Stimulated activated CD8-positive, alpha-beta memory T cell treated with anti-CD3 and anti-CD28 coated beads, Interleukin-4, amount 100 ng/mL, for 24 hours (primary cell): Measurements from ENCODE around the gene PRSS2.

Experiments
- DNase-seq: peaks from one replicate; pipeline ENCODE4 v3.0.0-alpha.2; 2020; ENCODE audit warnings: low read depth

PRSS2 gene

DNA sequence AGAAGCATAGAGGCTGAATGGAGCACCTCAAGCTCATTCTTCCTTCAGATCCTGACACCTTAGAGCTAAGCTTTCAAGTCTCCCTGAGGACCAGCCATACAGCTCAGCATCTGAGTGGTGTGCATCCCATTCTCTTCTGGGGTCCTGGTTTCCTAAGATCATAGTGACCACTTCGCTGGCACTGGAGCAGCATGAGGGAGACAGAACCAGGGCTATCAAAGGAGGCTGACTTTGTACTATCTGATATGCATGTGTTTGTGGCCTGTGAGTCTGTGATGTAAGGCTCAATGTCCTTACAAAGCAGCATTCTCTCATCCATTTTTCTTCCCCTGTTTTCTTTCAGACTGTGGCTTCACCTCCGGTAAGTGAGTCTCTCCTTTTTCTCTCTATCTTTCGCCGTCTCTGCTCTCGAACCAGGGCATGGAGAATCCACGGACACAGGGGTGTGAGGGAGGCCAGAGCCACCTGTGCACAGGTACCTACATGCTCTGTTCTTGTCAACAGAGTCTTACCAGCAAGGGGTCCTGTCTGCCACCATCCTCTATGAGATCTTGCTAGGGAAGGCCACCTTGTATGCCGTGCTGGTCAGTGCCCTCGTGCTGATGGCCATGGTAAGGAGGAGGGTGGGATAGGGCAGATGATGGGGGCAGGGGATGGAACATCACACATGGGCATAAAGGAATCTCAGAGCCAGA, 31.0 kb downstream of the PRSS2 start:
- DNase-seq = no peak

DNA sequence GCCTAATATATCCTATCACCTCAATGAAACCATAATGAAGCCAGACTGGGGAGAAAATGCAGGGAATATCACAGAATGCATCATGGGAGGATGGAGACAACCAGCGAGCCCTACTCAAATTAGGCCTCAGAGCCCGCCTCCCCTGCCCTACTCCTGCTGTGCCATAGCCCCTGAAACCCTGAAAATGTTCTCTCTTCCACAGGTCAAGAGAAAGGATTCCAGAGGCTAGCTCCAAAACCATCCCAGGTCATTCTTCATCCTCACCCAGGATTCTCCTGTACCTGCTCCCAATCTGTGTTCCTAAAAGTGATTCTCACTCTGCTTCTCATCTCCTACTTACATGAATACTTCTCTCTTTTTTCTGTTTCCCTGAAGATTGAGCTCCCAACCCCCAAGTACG, 31.5 kb downstream of the PRSS2 start:
- no peak for DNase-seq

DNA sequence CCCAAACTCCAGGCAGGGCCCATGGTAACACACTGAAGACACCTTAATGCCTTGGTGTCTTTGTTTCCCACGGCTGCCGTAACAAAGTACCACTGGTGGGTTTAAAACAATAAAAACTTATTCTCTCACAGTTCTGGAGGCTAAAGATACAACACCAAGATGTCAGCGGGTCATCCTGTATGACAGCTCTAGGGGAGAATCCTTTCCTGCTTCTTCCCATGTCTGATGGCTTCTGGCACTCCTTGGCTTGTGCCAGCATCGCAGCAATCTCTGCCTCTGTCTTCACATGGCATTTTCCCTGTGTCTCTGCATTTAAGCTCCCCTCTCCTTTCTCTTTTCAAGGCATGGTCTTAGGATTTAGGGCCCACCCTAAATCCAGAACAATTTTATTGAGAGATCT, 33.1 kb downstream of the PRSS2 start:
- no peak for DNase-seq

DNA sequence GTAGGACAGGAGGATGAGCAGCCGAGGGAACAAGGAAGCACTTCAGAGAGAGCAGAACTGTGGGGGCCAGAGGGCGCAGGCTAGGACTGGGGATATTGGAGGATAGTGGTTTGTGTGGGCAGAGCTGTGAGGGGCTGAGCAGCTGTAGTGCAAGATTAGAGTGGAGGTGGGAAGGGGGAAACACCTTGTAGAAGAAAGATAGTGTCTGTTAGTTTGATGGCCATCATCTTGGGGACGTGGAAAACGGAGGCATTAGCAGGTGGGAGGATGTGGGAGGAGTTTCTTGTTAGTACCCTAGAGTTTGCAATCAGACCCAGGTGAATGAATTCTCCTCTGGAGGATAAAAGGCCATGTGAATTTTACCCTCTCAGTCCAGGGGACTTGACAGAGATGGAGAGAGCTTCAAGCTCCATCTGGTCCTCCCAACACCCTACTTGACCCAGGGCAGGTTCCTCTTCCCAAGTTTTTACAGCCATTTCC, 34.0 kb downstream of the PRSS2 start:
- DNase-seq = no peak

DNA sequence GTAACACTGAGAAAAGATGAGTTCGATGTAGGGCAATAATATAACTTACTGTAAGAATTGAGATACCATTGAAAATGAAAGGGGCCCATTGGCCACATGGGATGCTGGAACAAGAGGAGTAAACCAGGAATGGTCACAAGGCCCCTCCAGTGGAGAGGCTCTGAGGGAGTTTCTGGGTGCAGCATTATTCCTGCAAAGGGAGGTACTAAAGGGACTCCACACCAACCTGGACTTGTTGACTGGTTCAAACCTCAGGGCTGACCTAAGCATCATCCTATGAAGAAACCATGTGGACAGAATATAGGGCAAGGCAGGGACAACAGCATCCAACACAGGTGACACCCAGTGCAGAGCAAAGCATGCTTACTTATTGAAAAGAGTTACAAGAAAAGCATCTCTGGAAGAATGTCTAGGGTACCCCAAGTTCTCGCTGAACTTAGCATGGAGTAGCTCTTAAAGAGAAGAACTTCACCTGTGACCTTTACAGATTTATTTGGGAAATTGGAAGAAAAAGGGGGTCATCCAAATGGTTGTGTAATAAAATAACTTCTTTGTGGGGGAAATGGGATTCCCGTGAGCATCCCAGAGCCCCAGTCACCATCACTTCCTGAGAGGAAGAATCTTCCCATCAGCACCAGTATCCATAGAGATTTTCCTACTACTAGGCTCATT, 34.7 kb downstream of the PRSS2 start:
- no peak for DNase-seq

DNA sequence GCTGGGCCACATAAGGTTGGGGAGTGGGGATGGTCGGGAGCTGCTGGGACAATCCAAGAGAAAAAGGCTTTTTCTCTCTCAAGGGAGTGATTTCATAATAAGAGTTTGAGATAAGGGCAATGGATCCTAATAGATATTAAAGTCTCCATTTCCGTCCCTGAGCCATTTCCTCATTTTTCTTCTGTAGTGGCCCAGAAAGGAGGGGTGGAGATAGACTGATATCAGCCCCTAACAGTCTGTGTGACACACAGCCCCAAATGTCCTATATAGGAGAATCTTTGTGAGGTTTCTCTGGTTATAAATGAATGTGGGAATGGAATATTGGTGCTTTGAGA, 35.2 kb downstream of the PRSS2 start:
- DNase-seq = no peak

DNA sequence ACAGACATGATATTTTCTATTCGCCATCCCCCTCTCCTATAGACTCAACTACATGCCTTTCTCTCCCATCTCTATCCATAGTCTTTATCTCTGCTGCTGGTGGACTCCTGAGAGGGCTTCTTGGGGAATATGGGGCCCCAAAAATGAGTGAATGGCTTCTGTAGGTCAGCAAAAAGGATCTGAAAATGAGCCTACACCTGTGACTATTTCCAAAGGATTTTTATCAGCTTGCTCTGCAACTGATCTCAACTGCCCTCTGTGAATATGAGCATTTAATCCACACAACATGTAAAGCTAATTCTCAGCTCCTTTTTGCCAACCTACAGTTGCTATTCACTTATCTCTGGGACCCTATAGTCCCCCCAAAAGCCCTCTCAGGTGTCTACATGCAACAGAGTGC, 36.2 kb downstream of the PRSS2 start:
- no peak for DNase-seq

DNA sequence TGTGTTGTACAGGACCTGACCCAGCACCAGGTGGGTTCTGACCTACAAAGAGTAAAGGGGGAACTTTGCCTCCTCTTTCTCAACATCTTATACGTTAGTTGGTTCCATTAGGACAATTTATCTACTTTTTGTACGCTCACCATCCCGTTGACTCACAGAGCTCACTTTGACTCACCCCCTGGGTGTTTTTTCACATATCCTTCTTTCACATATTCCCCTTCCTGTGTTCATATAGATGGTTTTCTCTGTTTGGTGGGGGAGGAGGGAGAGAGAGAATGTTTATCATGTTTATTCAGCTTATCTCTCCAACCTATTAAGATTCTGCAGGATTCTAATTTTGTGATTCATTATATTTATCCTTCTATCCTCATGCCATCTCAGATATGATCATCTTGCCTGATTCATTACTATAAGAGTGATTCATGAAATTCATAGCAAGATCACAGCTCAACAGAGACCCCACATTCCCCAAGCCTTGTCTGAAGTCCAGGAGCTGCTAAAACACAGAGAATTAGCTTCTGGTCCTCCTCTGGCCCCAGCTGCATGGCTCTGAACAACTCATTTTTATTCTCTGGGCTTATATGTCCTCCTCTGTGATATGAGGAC, 37.2 kb downstream of the PRSS2 start:
- no peak for DNase-seq

DNA sequence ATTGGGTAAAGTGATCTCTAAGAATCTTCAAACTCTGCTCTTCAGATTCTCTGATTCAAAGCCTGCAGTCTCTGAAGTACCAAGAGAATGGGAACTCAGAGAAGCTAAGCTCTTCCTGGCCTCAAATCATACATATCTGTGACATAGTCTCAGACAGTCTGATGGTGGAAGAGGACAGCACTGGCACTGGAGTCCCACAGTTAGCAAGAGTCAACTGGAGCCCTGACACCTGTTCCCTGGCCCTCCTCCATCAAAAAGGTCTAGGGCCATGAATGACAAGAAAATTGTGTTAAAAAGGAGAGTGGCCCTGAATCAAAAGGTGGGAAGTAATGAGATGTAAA, 37.7 kb downstream of the PRSS2 start:
- DNase-seq = no peak

DNA sequence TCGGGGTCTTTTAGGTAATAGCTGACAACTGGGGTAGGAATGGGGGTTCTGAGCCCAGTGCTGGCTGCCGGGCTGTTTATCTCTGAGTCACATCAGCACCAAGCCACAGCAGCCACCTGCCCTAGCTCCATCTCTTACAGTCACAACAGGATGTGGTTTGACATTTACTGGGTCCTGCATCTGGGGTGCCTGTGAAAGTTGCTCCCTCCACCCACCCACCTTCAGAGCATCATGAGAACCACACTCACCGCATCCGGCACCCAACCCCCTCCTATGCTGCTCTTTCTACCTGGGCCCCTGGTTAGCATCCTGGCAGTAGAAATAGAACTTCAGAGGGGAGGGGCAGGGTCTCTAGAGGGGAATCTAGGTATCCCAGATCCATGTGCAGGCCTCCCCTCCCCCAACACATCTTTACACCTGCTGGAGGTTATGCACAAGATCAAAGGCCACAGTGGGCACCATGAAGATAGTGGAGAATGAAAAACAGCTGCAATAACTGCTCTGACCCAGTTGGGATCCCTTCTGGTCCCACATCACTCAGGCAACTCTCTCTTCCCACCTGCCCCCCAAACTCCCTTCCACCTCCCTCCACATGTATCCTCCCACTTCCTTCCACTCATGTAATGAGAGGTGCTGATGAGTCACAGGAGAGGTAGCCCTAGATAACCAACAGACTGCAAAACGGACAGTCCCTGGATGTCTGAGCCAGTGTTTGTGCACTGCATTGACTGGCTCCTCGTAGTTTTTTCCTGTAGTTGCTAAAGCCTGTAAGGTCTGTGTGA, 38.2 kb downstream of the PRSS2 start:
- peak; percentile 87 for DNase-seq

DNA sequence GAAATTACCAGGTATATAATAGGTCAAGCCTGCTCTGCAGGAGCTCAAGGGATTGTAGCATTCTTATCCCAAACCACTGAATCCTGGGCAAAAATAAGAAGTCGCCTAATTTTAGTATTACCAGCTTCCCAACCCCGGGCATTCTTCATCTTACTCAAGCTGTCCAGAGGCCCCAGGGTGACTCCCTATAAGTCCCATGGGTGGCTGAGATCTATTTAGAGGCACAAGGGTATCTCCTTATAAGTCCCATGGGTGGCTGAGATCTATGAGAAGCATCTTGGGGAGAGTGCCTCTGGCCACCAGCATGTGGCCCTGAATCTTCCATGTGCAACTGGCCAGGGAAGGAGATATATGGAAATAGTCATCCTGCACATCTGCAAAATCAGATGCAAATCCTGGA, 38.9 kb downstream of the PRSS2 start:
- no peak for DNase-seq

DNA sequence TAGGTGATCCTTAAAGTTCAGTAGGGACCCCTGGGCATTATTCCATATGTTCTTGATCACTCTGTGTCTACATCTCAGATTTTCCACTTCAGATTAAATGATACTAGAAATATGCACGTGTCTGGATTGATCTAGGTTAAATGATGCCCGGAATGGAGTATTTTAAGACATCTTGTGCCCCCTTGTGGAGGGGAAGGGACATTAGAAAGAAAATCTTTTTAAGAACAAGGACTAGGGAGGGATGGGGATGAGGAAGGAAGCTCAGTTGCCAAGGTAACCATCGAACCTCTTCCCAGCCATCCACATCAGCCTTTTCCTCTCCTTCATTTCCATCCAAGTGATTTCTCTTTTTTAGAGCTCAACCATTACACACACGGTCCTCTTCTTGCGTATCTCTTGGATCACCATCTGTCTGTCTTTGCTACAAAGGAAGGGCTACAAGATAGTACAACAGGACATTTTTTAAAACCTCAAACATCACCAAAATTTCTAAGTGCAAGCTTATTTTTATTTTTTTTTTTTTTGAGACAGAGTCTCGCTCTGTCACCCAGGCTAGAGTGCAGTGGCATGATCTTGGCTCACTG, 40.5 kb downstream of the PRSS2 start:
- DNase-seq = no peak

DNA sequence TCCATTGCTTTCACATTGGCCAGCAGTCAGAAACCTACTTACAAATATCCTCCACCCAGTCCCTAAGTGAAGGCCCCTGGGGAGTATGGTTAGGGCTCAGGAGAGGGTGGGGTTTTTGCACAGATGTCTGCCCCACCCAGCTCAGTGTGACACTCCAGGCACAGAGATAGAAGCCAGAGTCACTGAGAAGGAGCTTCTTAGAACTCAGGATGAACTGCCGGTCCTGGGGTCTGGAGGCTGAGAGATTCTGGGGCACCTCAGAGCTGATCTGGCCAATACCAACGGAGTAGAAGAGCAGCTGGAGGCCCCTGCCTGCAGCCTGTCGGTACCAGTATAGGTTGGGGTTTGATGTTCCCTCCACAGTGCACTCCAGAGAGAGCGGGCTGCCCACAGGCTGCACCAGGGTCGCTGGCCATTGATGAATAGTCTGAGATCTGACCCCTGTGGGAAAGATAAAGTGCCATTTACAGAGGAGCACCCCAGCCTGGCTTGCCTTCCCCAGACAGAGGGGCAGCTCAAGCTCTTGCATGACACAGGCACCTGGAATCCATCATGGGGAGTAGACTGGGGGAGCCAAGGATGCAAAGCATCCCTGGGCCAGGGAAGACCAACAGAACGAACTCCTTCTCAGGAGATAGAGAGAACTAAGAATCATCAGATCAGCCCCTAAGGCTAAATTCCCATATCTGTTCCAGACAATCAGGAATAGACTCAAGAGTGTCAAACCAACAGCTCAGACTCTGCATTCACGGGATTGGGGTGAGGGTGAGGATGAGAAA, 41.9 kb downstream of the PRSS2 start:
- no peak for DNase-seq

DNA sequence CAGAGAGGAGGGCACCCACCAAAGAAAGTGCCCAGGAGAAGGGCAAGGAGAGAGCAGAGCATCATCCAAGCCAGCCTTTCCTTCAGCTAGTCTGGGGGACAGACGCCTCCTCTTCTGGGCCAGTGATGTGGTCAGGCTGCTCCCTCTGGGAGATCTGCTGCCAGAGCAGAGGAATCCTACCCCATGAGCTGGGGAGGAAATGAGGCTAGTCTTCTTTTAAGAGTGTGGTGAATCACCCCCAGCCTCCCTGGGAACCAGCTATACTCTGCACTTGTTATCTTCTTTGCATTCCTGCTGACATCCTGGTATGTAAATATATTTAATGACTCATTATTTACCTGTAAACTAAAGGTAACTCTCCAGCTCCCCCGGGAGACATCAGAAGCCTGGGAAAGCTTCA, 42.5 kb downstream of the PRSS2 start:
- DNase-seq = no peak

DNA sequence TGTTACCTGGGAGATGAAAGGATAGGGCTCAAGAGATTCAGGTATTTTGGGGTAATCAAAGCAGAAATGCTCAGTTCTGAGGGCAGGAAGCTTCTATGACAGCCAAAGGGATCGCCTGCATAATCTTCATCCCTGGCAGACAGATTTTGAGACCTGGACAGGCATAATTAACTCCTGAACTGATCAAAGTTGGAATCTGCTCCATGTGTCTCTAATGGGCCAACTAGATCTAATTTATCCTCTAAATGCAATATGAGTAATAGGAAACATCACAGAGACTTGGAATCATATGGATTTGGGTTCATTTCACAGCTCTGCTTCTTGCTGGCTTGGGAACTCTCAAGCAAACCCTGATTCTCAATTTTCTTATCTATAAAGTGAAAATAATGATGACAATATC, 42.9 kb downstream of the PRSS2 start:
- no peak for DNase-seq

DNA sequence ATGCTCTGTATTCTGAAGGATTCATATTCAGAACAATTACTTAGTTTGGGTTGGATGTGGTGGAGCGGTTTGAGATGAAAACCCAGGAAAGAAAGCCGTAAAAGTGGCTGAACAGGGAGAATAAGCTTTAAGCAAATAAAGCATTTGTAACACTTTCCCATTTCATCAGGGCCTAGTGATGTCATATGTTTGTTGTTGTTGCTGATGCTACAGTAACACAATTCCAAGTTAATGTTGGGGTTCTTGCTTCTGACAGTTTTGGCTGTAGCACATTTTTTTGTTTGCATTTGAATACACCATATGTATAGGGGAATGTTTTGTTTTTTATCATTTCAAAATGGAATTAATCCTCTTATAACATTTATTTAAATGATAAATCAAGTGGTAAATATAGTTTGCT, 43.7 kb downstream of the PRSS2 start:
- no peak for DNase-seq

DNA sequence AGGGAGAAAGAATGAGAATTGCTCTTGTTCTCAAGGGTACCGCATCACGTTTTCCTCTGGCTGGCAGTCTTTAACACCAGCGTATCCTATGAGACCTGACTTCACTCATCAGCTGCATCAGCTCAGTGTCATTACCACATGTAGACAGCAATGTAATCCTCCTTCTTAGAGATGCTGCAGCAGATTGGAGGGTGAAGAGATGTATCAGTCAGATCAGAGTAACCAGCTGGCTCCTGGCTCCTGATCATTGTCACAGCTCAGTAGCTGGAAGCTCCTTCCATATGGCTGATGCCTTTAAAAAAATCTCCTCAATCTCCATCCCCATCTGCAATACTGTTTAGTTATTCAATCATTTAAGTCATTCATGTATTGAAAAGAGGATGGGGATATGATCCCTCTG, 44.4 kb downstream of the PRSS2 start:
- DNase-seq = no peak

DNA sequence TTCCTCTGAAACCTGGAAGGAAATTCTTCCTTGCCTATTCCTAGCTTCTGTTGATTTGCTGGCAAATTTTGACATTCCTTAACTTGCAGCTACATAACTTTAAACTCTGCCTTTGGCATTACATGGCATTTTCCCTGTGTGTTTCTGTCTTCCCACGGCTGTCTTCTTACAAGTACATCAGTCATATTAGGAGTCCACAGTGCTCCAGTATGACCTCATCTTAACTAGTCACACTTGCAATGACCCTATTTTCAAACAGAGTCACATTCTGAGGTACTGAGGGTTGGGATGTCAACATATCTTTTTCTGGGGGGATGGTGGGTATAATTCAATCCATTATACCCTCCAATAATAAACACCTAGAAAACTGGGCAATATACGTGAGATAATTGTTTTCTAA, 46.7 kb downstream of the PRSS2 start:
- DNase-seq = no peak

DNA sequence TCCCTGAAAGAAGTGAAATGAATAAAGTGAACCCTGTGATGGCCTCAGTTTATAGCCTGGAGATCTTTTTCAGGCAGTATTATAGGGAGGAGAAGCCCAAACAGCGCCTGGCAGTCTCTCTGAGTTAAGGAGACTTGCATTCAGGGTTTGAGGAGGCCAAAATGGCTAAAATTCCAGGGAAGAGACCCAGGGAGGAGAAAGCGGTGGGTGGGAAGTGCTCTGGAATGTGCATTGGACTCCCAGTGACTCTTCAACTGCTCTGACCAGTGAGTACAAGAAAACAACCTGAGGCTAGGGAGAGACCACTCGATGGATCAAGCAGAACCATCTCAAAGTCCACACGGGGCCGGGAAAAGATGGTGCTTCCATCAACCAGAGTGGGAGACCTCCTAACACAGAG, 48.8 kb downstream of the PRSS2 start:
- no peak for DNase-seq

DNA sequence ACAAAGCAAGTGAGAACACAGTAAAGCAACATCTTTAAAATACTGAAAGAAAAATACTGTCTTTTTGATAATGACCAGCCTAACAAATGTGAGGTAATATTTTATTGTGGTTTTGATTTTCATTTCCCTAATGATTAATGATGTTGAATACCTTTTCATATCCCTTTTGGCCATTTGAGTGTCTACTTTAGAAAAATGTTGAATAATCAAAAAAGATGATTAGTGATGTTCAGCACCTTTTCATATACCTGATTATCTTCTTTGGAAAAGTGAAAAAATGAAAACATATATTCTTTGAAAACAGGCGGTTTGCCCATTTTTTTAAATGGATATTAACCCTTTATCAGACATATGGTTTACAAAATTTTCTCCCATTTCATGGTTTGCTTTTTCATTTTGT, 51.9 kb downstream of the PRSS2 start:
- DNase-seq = no peak
